OCI-LY7 (cell line): ENCODE results near the gene PHOX2A. TPM values are rescaled to one million over a fixed set of nuclear protein-coding genes. Genes with fewer than 3 reads are reported as not detected.

Experiments
- BruUV-seq: library from RNA; stranded (reverse); fragments of 400-500 nt; replicated peaks from 2 replicates; lab custom pipeline; 2021; lab: Mats Ljungman, UMichigan
- CTCF ChIA-PET: fragments of 300-600 bp; sonication (Branson Sonifier 250); formaldehyde crosslinking; loops from one replicate; lab custom pipeline; 2022; ENCODE audit warnings: antibody characterized with exemption; ENCODE audit not compliant: unreplicated experiment; lab: Charles Lee
- POLR2A ChIA-PET: fragments of 300-600 bp; sonication (Branson Sonifier 250); formaldehyde crosslinking; loops from one replicate; lab custom pipeline; 2022; ENCODE audit warnings: antibody characterized with exemption; lab: Charles Lee
- DNase-seq: peaks from one replicate; pipeline ENCODE4 v3.0.0-alpha.2; 2015; ENCODE audit warnings: low spot score
- H2AFZ ChIP-seq: fragments of 200-600 bp; sonication (generic), shearing (Covaris generic); 2 replicates; pipeline ENCODE4 v1.6.1; 2014; ENCODE audit warnings: mild to moderate bottlenecking, antibody characterized with exemption, low read length, moderate library complexity
- H3K27ac ChIP-seq: fragments of 200-600 bp; sonication (generic); 2 replicates; pipeline ENCODE4 v1.5.1; 2014; ENCODE audit warnings: mixed run types, low read depth, mild to moderate bottlenecking, moderate library complexity, low read length, inconsistent platforms; ENCODE audit not compliant: poor library complexity, severe bottlenecking
- H3K36me3 ChIP-seq: fragments of 200-600 bp; sonication (generic); 2 replicates; pipeline ENCODE4 v1.6.1; 2014; ENCODE audit warnings: mild to moderate bottlenecking, antibody characterized with exemption, low read length, moderate library complexity, mixed read lengths; ENCODE audit not compliant: insufficient read depth
- H3K4me1 ChIP-seq: fragments of 200-600 bp; sonication (generic); 2 replicates; pipeline ENCODE4 v1.5.1; 2014; ENCODE audit warnings: mild to moderate bottlenecking, low read length; ENCODE audit not compliant: insufficient read depth, poor library complexity, severe bottlenecking
- H3K4me2 ChIP-seq: fragments of 200-600 bp; sonication (generic); 2 replicates; pipeline ENCODE4 v1.6.1; 2014; ENCODE audit warnings: mild to moderate bottlenecking, low read length
- H3K4me3 ChIP-seq: fragments of 200-600 bp; sonication (generic); 2 replicates; pipeline ENCODE4 v1.5.1; 2014; ENCODE audit warnings: mild to moderate bottlenecking, low read depth, low read length; ENCODE audit not compliant: poor library complexity, severe bottlenecking
- H3K79me2 ChIP-seq: fragments of 200-600 bp; sonication (generic); 2 replicates; pipeline ENCODE4 v1.6.1; 2016; ENCODE audit warnings: low read depth, mild to moderate bottlenecking, low read length, moderate library complexity, mixed read lengths; ENCODE audit not compliant: insufficient read depth
- H3K9me2 ChIP-seq: fragments of 200-600 bp; sonication (generic); 2 replicates; pipeline ENCODE4 v1.6.1; 2016; ENCODE audit warnings: mild to moderate bottlenecking, low read length, mixed read lengths; ENCODE audit not compliant: insufficient read depth
- H3K9me3 ChIP-seq: fragments of 200-600 bp; sonication (generic); 2 replicates; pipeline ENCODE4 v1.6.1; 2014; ENCODE audit warnings: mild to moderate bottlenecking, mixed run types, low read length, mixed read lengths
- H4K20me1 ChIP-seq: fragments of 200-600 bp; sonication (generic); 2 replicates; pipeline ENCODE4 v1.6.1; 2014; ENCODE audit warnings: mild to moderate bottlenecking, antibody characterized with exemption, low read length, moderate library complexity, mixed read lengths; ENCODE audit not compliant: insufficient read depth
- CTCF ChIP-seq: fragments of 200-600 bp; sonication (generic); conservative IDR thresholded peaks from 2 replicates; pipeline ENCODE4 v1.5.1; 2014; ENCODE audit warnings: mild to moderate bottlenecking, antibody characterized with exemption, low read length, moderate library complexity, mixed read lengths
- EZH2phosphoT487 ChIP-seq: fragments of 200-600 bp; sonication (generic); IDR thresholded peaks from 2 replicates; pipeline ENCODE4 v1.6.1; 2018; ENCODE audit warnings: low read depth, borderline replicate concordance, mild to moderate bottlenecking, mixed run types, antibody characterized with exemption, low read length, moderate library complexity, mixed read lengths
- intact Hi-C: fragments of 100-400 bp; cut with micrococcal nuclease; formaldehyde crosslinking; loops from one replicate; pipeline ENCODE4 v1.10.0; 2022; ENCODE audit not compliant: unreplicated experiment
- total RNA-seq, 2 experiments: library from RNA; depleted of rRNA in 1 of 2; stranded (reverse); fragments of >200 nt in 1 of 2; shearing (Covaris generic) in 1 of 2; gene quantifications; 2 replicates each; pipeline ENCODE4 v1.2.3, GENCODE V29; 2014 to 2022

Gene PHOX2A
- total RNA-seq, 2 experiments from 2014 or later = not detected

DNA sequence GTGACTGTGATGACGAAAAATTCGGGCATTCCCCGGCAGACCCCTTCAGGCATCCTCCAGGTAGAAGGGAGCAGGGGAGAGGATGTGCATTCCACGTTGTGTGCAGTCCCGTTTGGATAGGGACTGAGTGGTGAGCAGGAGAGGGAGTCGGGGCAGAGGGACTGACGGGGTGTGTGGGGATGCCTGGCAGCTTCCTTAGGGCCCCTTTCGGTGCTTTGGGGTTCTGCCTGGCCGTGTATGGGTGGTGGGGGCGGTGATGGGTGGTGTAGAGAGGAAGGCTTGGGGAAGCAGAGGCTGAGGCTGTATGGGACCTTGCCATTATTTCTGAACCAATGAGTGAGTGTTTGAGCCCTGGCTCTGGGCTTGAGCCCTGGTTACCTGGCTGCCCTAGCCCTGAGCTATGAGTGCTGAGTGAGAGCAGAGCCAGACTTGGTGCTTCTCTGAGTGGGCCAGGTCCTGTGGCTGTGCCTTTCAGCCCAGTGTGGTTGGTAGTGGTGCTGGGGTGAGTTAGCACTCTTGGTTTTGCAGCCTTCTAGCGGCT lies 18.5 kb downstream of the PHOX2A start:
- H3K36me3 ChIP-seq = peaks cover 41% of the 10 kb centered on the region
- CTCF ChIA-PET = no interaction called here

DNA sequence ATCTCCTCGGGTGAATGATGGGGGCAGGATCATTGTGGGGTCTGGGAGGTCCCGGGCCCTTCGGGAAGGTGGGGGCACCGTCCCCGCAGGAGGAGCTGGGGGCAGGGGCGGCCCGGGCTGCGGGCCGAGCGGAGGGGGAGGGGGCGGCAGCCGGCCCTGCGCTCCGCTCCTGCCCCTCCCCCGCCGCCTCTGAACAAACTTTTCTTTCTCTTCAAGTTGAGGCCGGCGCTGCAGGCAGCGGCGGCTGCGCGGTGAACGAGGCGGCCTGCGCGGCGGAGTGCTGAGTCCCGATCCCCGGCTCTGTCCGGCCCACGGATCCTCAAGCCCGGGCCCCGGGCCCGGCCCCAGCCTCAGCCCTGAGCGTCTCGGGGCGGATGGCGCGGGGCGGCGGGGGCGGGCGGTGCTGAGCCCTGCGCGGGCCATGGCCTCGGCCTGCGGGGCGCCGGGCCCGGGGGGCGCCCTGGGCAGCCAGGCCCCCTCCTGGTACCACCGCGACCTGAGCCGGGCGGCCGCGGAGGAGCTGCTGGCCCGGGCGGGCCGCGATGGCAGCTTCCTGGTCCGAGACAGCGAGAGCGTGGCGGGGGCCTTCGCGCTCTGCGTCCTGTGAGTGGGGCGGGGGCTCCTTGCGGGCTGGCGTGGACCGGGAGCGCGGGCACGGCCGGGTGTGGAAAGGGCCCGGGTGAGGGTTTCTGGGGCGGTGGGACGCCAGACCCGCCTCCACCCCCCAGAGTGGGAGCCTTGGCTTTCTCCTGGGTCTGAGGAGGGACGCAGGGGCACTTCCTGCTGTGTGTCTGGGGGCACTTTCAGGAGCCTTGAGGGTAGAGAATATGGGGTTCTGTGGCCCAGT lies 19.2 kb downstream of the PHOX2A start, which contains the start of gene INPPL1:
Gene INPPL1 (plus strand): TSS at position 204 of the 847 bp plus-strand sequence. CDS start 218 bp downstream, at position 422.
- DNase-seq = peak; percentile 58
- H3K4me2 ChIP-seq = peak within 1 kb of the TSS; percentile 97
- H3K4me1 ChIP-seq = peaks cover 49% of the 10 kb centered on the region
- peaks cover 34% of the 10 kb centered on the region for H3K36me3 ChIP-seq
- TF ChIP-seq EZH2phosphoT487 (no peak), CTCF (no peak)
- BruUV-seq = no TSS peak
- intact Hi-C loops = loop anchor here (1.0 to 5.0 kb wide), 4 partner anchors 14 to 928 kb away; partner anchors contain the start of gene CLPB
- H3K9me3 ChIP-seq = no peaks in the 10 kb centered on the region
- no peaks in the 10 kb centered on the region for H4K20me1 ChIP-seq
- peaks cover 26% of the 10 kb centered on the region; the same call in 1 of the 2 replicates for H3K79me2 ChIP-seq
- H3K27ac ChIP-seq = peak within 1 kb of the TSS; percentile 91
- no peaks in the 10 kb centered on the region for H3K9me2 ChIP-seq
- ChIA-PET CTCF (interaction anchor here (0.6 kb wide), 1 partner anchor 12 kb away, joined by 3 read pairs; no protein-coding TSS in a partner anchor), POLR2A (interaction anchor here (0.6 to 0.7 kb wide), 2 partner anchors 489 to 777 kb away, joined by 3 to 4 read pairs; partner anchors contain the start of gene DHCR7)
- peak within 1 kb of the TSS; percentile 77 for H3K4me3 ChIP-seq
- H2AFZ ChIP-seq = peak within 1 kb of the TSS; percentile 34; the same call in 1 of the 2 replicates

More for the DNA sequence above, 18.5 kb downstream of the PHOX2A start:
- H4K20me1 ChIP-seq = no peaks in the 10 kb centered on the region
- H3K27ac ChIP-seq = peak overlapping the region; percentile 91
- peak overlapping the region; percentile 16; the same call in 1 of the 2 replicates for H2AFZ ChIP-seq
- peaks cover 47% of the 10 kb centered on the region for H3K4me1 ChIP-seq
- H3K4me3 ChIP-seq = peak overlapping the region; percentile 77
- intact Hi-C loops = no loop called here
- H3K4me2 ChIP-seq = peak overlapping the region; percentile 97
- peaks cover 26% of the 10 kb centered on the region; the same call in 1 of the 2 replicates for H3K79me2 ChIP-seq
- TF ChIP-seq EZH2phosphoT487 = no peak
- no peak for TF ChIP-seq CTCF
- BruUV-seq = no TSS peak
- no peaks in the 10 kb centered on the region for H3K9me2 ChIP-seq
- H3K9me3 ChIP-seq = no peaks in the 10 kb centered on the region
- peak; percentile 43 for DNase-seq
- POLR2A ChIA-PET = interaction anchor here (0.6 to 1.3 kb wide), 2 partner anchors 10 to 488 kb away, joined by 3 read pairs; no protein-coding TSS in a partner anchor
